HG03521 (cell line): Measurements from ENCODE around the gene CEP128.
A peak's percentile ranks its signal among the peaks of the same experiment; 100 is the strongest.

Source experiments
- ATAC-seq: cut with Tn5 transposase; IDR thresholded peaks from one replicate; pipeline ENCODE4 v1.9.1; 2021; ENCODE audit warnings: mild to moderate bottlenecking, moderate library complexity; ENCODE audit not compliant: unreplicated experiment

CEP128 gene

GRCh38 chr14:80906336-80906735 lies 35.2 kb downstream of the CEP128 start:
- no peak for ATAC-seq

- ATAC-seq, result no peak
Measured at GRCh38 chr14:80902608-80903007, 38.9 kb downstream of the CEP128 start.

GRCh38 chr14:80901822-80902221 lies 39.7 kb downstream of the CEP128 start:
- no peak for ATAC-seq

DNA sequence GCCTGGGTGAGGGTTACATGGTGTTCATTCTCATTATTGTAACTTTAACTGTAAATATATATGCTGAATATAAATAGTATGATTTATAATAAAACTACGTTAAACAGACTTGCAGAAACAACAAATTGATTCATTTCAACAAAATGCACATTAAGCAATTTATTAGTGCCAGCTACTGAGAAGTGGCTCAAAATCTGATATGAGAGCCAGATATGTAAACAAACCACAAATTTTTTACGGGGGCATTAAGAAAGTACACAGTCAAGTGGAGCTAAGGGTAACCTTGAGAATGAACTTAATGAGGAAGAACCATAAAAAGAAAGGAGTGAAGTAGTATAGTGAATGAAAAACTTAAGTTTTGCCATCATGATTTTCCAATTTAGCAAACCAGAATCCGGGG lies 40.3 kb downstream of the CEP128 start:
- ATAC-seq, result no peak

- no peak for ATAC-seq
Measured at GRCh38 chr14:80872645-80873044, 68.9 kb downstream of the CEP128 start.

GRCh38 chr14:80868260-80868659 lies 73.3 kb downstream of the CEP128 start:
- ATAC-seq, result no peak

- no peak for ATAC-seq
Measured at GRCh38 chr14:80867798-80868197, 73.7 kb downstream of the CEP128 start.

GRCh38 chr14:80867091-80867490 lies 74.4 kb downstream of the CEP128 start:
- no peak for ATAC-seq

GRCh38 chr14:80865565-80865964 lies 76.0 kb downstream of the CEP128 start:
- ATAC-seq, result no peak

DNA sequence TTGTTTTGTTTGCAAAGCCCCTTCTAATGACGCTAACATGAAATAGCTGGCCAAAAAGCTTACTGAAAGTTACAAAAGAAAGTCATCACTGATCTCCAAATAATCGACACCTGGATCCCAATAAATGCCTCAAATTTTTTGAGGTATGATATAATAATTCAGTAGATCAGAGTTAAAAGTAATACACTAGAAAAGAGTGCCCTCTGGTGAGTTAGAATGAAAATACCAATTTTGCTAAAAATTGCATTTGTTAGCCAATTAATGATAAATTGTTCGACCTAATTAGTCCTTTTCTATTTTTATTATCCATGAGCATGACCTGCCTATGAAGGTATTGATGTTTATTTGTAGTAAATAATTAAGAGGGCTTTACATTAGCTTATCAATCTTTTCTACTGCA lies 78.6 kb downstream of the CEP128 start:
- no peak for ATAC-seq

DNA sequence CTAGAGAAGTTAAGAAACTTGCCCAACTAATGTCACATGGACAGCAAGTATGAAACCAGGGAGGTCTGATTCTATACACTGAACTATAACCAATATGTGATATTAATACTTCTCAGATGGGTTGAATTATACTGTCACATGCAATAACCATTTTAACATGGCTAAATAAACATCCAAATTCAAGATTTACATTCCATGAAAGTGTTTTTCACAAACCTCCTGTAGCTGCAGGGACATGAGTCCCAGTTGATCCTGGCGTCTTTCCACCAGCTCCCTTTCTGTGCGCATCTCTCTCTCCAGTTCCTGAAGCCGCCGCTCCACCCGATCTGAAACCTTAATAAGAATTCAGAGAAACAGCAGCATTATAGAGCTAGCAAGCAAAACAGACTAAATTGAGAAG lies 79.0 kb downstream of the CEP128 start:
- ATAC-seq, result no peak

DNA sequence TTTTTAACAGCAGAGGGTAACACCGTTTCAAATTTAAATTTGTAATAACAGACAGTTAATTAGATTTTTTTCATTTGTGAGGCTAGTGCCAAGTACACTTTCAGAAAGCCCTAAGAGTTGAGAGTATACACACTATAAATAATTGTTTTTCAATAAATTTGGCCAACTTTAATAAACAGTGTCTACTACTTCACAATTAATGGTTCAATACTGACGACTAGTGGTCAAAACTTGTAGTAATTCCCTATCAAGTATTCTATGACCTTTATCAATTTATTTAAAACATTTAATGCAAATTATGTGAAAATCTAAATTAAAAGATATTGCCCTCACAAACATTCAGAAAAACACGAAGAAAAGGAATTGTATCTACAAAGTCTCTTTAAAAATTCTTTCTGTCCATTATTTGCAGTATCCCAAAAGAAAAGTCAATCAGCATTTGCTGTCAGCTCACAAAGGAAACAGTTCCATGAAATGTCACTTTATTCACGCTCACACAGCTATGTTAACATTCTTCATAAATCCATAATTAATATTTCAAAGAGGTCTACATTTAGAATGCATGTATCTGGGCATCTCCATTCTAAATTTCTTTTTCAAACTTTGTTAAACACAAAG lies 91.2 kb downstream of the CEP128 start:
- peak; percentile 45 for ATAC-seq

GRCh38 chr14:80847070-80847469 lies 94.5 kb downstream of the CEP128 start:
- ATAC-seq, result no peak

DNA sequence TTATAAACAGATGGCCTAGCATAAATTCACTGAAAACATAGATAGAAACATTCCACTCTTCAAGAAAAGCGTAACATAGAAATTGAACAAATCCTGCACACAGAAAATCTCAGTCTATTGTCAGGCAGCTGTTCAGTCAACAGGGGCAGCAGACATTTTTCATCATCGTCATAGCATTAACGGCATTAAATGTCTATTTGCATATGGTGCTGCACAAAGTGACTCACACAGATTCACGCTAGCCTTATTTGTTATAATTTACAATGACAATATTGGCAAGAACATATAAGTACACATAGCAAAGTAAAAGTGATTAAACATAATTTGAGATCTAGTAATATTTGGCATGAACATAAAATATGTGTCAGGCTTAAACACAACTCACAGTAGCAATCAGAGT lies 95.7 kb downstream of the CEP128 start:
- no peak for ATAC-seq

- ATAC-seq, result no peak
Measured at GRCh38 chr14:80844872-80845271, 96.7 kb downstream of the CEP128 start.

DNA sequence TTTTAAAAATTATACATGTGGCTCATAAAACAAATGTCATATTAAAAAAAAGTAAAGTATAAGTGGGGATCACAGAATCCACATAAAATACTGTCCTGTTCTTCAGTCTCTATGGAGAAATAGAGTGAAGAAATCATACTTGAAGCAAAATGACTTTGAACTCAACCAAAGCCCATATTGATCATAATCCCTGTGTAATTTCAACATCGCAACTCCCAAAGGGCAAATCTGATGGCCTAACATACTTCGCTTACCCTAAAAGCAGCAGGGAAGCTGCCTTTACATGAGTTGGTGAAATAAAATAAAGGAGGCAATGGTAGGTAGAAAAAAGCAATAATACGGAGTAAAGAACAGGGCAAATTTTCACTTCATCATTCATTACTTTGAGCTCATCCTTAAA lies 101.8 kb downstream of the CEP128 start:
- ATAC-seq, result no peak

GRCh38 chr14:80809663-80810062 lies 131.9 kb downstream of the CEP128 start:
- ATAC-seq, result no peak

DNA sequence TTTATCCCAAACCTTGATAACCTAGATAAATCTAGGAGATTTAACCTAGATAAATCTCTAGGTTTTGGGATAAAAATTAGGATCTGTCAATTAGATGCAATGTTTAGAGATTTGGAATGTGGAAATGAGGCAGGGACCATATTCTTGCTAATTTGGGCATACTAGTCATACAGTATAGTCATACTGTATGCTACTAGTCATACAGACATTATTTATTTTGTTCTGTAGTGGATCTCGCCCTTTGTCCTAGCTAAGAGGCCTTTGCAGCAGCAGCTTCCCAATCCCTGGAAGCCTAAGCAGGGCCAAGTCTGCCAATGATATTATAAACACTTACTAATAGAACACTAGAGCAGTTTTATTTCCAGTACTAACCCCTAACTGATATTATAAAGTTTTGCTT lies 136.4 kb downstream of the CEP128 start:
- ATAC-seq, result no peak

- no peak for ATAC-seq
Measured at GRCh38 chr14:80798878-80799277, 142.7 kb downstream of the CEP128 start.

- ATAC-seq, result no peak
Measured at GRCh38 chr14:80798211-80798610, 143.3 kb downstream of the CEP128 start.

DNA sequence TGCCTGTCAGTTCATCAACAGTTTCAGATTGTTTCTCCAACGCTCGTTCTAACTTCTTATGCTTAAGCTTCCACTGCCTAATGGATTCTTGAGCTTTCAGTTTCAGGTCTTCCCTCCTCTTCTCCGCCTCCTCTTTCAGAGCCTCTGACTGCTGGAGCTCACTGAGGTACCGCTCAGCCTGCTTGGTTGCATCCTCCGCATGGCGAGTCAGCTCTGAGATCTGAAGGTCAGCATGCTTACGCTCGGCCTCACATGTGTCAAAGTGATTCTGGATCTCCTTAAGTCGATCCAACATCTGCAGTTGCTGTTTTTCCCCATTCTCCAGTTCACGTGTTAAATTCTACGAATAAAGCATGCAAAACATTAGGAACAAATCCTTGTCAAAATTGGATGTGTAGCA lies 148.8 kb downstream of the CEP128 start:
- no peak for ATAC-seq

DNA sequence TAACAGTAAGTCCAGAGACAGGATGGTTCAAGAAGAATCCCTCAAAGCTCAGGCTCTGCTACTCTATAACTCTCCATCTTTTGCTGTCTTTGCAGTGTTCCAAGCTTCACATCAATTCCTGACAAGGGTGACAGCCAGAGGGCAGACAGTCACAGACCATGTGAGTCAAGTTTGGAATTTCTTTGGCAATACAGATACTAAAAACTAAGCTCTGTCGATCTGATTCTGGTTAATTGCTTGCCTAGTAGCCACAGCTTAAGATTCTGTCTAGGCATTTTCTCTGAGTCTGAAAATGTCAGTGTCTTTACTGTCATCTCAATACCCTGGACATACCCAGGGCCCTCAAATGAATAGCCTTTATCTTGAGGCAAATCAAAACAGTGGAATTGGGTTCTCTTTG lies 153.7 kb downstream of the CEP128 start:
- ATAC-seq, result no peak

GRCh38 chr14:80784820-80785219 lies 156.7 kb downstream of the CEP128 start:
- no peak for ATAC-seq
